ENCODE data around the gene MCRIP2.

- TF ChIP-seq CTCF (conservative IDR thresholded peaks at IDR 0.05 in 1 of 2, IDR thresholded peaks at IDR 0.05 in 1 of 2; ENCODE audit: extremely low read depth in 1 of 2, insufficient read depth in 1 of 2, low read depth in 1 of 2, low read length in 2 of 2) = no peak
- no peak for TF ChIP-seq EZH2 (IDR thresholded peaks at IDR 0.05; ENCODE audit: borderline replicate concordance, low read length)
Observed at GRCh38 chr16:645852-646678, 4.4 kb downstream of the MCRIP2 start.

Measured in mammary epithelial cell (primary cell).